OCI-LY7 (cell line): ENCODE measurements around the gene ELK3. TPM values are rescaled to one million over a fixed set of nuclear protein-coding genes. Genes with fewer than 3 reads are reported as not detected.

Experiments used
- BruUV-seq: library from RNA; stranded (reverse); fragments of 400-500 nt; replicated peaks from 2 replicates; lab custom pipeline; 2021; lab: Mats Ljungman, UMichigan
- CTCF ChIA-PET: fragments of 300-600 bp; sonication (Branson Sonifier 250); formaldehyde crosslinking; loops from one replicate; lab custom pipeline; 2022; ENCODE audit warnings: antibody characterized with exemption; ENCODE audit not compliant: unreplicated experiment; lab: Charles Lee
- POLR2A ChIA-PET: fragments of 300-600 bp; sonication (Branson Sonifier 250); formaldehyde crosslinking; loops from one replicate; lab custom pipeline; 2022; ENCODE audit warnings: antibody characterized with exemption; lab: Charles Lee
- DNase-seq: peaks from one replicate; pipeline ENCODE4 v3.0.0-alpha.2; 2015; ENCODE audit warnings: low spot score
- H2AFZ ChIP-seq: fragments of 200-600 bp; sonication (generic), shearing (Covaris generic); 2 replicates; pipeline ENCODE4 v1.6.1; 2014; ENCODE audit warnings: mild to moderate bottlenecking, antibody characterized with exemption, low read length, moderate library complexity
- H3K27ac ChIP-seq: fragments of 200-600 bp; sonication (generic); 2 replicates; pipeline ENCODE4 v1.5.1; 2014; ENCODE audit warnings: mixed run types, low read depth, mild to moderate bottlenecking, moderate library complexity, low read length, inconsistent platforms; ENCODE audit not compliant: poor library complexity, severe bottlenecking
- H3K36me3 ChIP-seq: fragments of 200-600 bp; sonication (generic); 2 replicates; pipeline ENCODE4 v1.6.1; 2014; ENCODE audit warnings: mild to moderate bottlenecking, antibody characterized with exemption, low read length, moderate library complexity, mixed read lengths; ENCODE audit not compliant: insufficient read depth
- H3K4me1 ChIP-seq: fragments of 200-600 bp; sonication (generic); 2 replicates; pipeline ENCODE4 v1.5.1; 2014; ENCODE audit warnings: mild to moderate bottlenecking, low read length; ENCODE audit not compliant: insufficient read depth, poor library complexity, severe bottlenecking
- H3K4me2 ChIP-seq: fragments of 200-600 bp; sonication (generic); 2 replicates; pipeline ENCODE4 v1.6.1; 2014; ENCODE audit warnings: mild to moderate bottlenecking, low read length
- H3K4me3 ChIP-seq: fragments of 200-600 bp; sonication (generic); 2 replicates; pipeline ENCODE4 v1.5.1; 2014; ENCODE audit warnings: mild to moderate bottlenecking, low read depth, low read length; ENCODE audit not compliant: poor library complexity, severe bottlenecking
- H3K79me2 ChIP-seq: fragments of 200-600 bp; sonication (generic); 2 replicates; pipeline ENCODE4 v1.6.1; 2016; ENCODE audit warnings: low read depth, mild to moderate bottlenecking, low read length, moderate library complexity, mixed read lengths; ENCODE audit not compliant: insufficient read depth
- H3K9me2 ChIP-seq: fragments of 200-600 bp; sonication (generic); 2 replicates; pipeline ENCODE4 v1.6.1; 2016; ENCODE audit warnings: mild to moderate bottlenecking, low read length, mixed read lengths; ENCODE audit not compliant: insufficient read depth
- H3K9me3 ChIP-seq: fragments of 200-600 bp; sonication (generic); 2 replicates; pipeline ENCODE4 v1.6.1; 2014; ENCODE audit warnings: mild to moderate bottlenecking, mixed run types, low read length, mixed read lengths
- H4K20me1 ChIP-seq: fragments of 200-600 bp; sonication (generic); 2 replicates; pipeline ENCODE4 v1.6.1; 2014; ENCODE audit warnings: mild to moderate bottlenecking, antibody characterized with exemption, low read length, moderate library complexity, mixed read lengths; ENCODE audit not compliant: insufficient read depth
- CTCF ChIP-seq: fragments of 200-600 bp; sonication (generic); conservative IDR thresholded peaks from 2 replicates; pipeline ENCODE4 v1.5.1; 2014; ENCODE audit warnings: mild to moderate bottlenecking, antibody characterized with exemption, low read length, moderate library complexity, mixed read lengths
- EZH2phosphoT487 ChIP-seq: fragments of 200-600 bp; sonication (generic); IDR thresholded peaks from 2 replicates; pipeline ENCODE4 v1.6.1; 2018; ENCODE audit warnings: low read depth, borderline replicate concordance, mild to moderate bottlenecking, mixed run types, antibody characterized with exemption, low read length, moderate library complexity, mixed read lengths
- intact Hi-C: fragments of 100-400 bp; cut with micrococcal nuclease; formaldehyde crosslinking; loops from one replicate; pipeline ENCODE4 v1.10.0; 2022; ENCODE audit not compliant: unreplicated experiment
- total RNA-seq, 2 experiments: library from RNA; depleted of rRNA in 1 of 2; stranded (reverse); fragments of >200 nt in 1 of 2; shearing (Covaris generic) in 1 of 2; gene quantifications; 2 replicates each; pipeline ENCODE4 v1.2.3, GENCODE V29; 2014 to 2022

Gene ELK3
- total RNA-seq, 2 experiments from 2014 or later = 1.9 to 4.2 TPM

- Histone ChIP-seq H3K4me1 (no peaks in the 10 kb centered on the region), H3K4me2 (no peak overlapping the region), H3K9me3 (no peaks in the 10 kb centered on the region), H3K9me2 (no peaks in the 10 kb centered on the region), H3K79me2 (no peaks in the 10 kb centered on the region), H3K4me3 (no peak overlapping the region), H4K20me1 (no peaks in the 10 kb centered on the region), H2AFZ (no peak overlapping the region), H3K36me3 (peaks cover 67% of the 10 kb centered on the region), H3K27ac (no peak overlapping the region)
- intact Hi-C loops = no loop called here
- ChIA-PET CTCF (no interaction called here), POLR2A (interaction anchor here (0.6 kb wide), 1 partner anchor 80 kb away, joined by 8 read pairs; no protein-coding TSS in a partner anchor)
- DNase-seq = no peak
- no TSS peak for BruUV-seq
- TF ChIP-seq EZH2phosphoT487 (no peak), CTCF (no peak)
Measured at GRCh38 chr12:96271469-96272199, 77.5 kb downstream of the ELK3 start.

GRCh38 chr12:96274331-96274730 is 80.2 kb downstream of the ELK3 start:
- no peaks in the 10 kb centered on the region for H3K79me2 ChIP-seq
- no peak overlapping the region for H3K27ac ChIP-seq
- H3K36me3 ChIP-seq = peaks cover 77% of the 10 kb centered on the region
- POLR2A ChIA-PET = no interaction called here
- no peak for TF ChIP-seq EZH2phosphoT487
- TF ChIP-seq CTCF = no peak
- H3K9me3 ChIP-seq = no peaks in the 10 kb centered on the region
- BruUV-seq = no TSS peak
- intact Hi-C loops = no loop called here
- no peak overlapping the region for H2AFZ ChIP-seq
- no peaks in the 10 kb centered on the region for H3K4me1 ChIP-seq
- no peak overlapping the region for H3K4me3 ChIP-seq
- H3K4me2 ChIP-seq = no peak overlapping the region
- CTCF ChIA-PET = no interaction called here
- no peak for DNase-seq
- H4K20me1 ChIP-seq = no peaks in the 10 kb centered on the region
- H3K9me2 ChIP-seq = no peaks in the 10 kb centered on the region

GRCh38 chr12:96285158-96285557 is 91.0 kb downstream of the ELK3 start:
- ChIA-PET CTCF (no interaction called here), POLR2A (interaction anchor here (0.7 kb wide), 2 partner anchors 18 to 43 kb away, joined by 3 to 4 read pairs; no protein-coding TSS in a partner anchor)
- H3K79me2 ChIP-seq = no peaks in the 10 kb centered on the region
- no peak overlapping the region for H3K27ac ChIP-seq
- H3K4me2 ChIP-seq = no peak overlapping the region
- H2AFZ ChIP-seq = no peak overlapping the region
- no TSS peak for BruUV-seq
- no peaks in the 10 kb centered on the region for H3K9me3 ChIP-seq
- TF ChIP-seq EZH2phosphoT487 (no peak), CTCF (no peak)
- H3K9me2 ChIP-seq = no peaks in the 10 kb centered on the region
- H4K20me1 ChIP-seq = no peaks in the 10 kb centered on the region
- intact Hi-C loops = no loop called here
- H3K4me1 ChIP-seq = no peaks in the 10 kb centered on the region
- no peak overlapping the region for H3K4me3 ChIP-seq
- H3K36me3 ChIP-seq = peaks cover 94% of the 10 kb centered on the region
- no peak for DNase-seq
